Skeletal muscle satellite cell (primary cell): ENCODE results near the gene FHL2.

ENCODE experiments used
- H3K27me3 ChIP-seq: 2 replicates; pipeline ENCODE4 v1.7.0; 2013; ENCODE audit warnings: low read length; ENCODE audit not compliant: control insufficient read depth, insufficient read depth
- H3K36me3 ChIP-seq: 2 replicates; pipeline ENCODE4 v1.7.0; 2013; ENCODE audit warnings: mild to moderate bottlenecking, control low read depth, low read length; ENCODE audit not compliant: insufficient read depth
- H3K4me1 ChIP-seq: 2 replicates; pipeline ENCODE4 v1.7.0; 2013; ENCODE audit warnings: low read length; ENCODE audit not compliant: control insufficient read depth, insufficient read depth
- H3K4me2 ChIP-seq: 2 replicates; pipeline ENCODE4 v1.7.0; 2013; ENCODE audit warnings: mild to moderate bottlenecking, low read length
- H3K4me3 ChIP-seq: 2 replicates; pipeline ENCODE4 v1.7.0; 2013; ENCODE audit warnings: low read length
- H3K9ac ChIP-seq: 2 replicates; pipeline ENCODE4 v1.7.0; 2013; ENCODE audit warnings: mild to moderate bottlenecking, low read depth, low read length, moderate library complexity
- H3K9me3 ChIP-seq: replicated peaks from 2 replicates; pipeline ENCODE4 v1.7.0; 2013; ENCODE audit warnings: mild to moderate bottlenecking, control low read depth, low read length

Gene FHL2

GRCh38 chr2:105405291-105405690 lies 6.4 kb upstream of the FHL2 start:
- no peaks in the 10 kb centered on the region for H3K36me3 ChIP-seq
- peaks cover 51% of the 10 kb centered on the region for H3K4me1 ChIP-seq
- H3K9ac ChIP-seq = peak overlapping the region; percentile 83
- H3K4me2 ChIP-seq = peak overlapping the region; percentile 67
- H3K27me3 ChIP-seq = no peaks in the 10 kb centered on the region
- H3K9me3 ChIP-seq = no peaks in the 10 kb centered on the region
- H3K4me3 ChIP-seq = peak overlapping the region; percentile 29

GRCh38 chr2:105404736-105405135 lies 5.9 kb upstream of the FHL2 start:
- H3K4me3 ChIP-seq = peak overlapping the region; percentile 29
- no peaks in the 10 kb centered on the region for H3K9me3 ChIP-seq
- no peaks in the 10 kb centered on the region for H3K36me3 ChIP-seq
- H3K4me1 ChIP-seq = peaks cover 45% of the 10 kb centered on the region
- peak overlapping the region; percentile 67 for H3K4me2 ChIP-seq
- no peaks in the 10 kb centered on the region for H3K27me3 ChIP-seq
- H3K9ac ChIP-seq = peak overlapping the region; percentile 83

GRCh38 chr2:105403783-105404698 lies 5.2 kb upstream of the FHL2 start:
- Histone ChIP-seq H3K4me1 (peaks cover 46% of the 10 kb centered on the region), H3K9me3 (no peaks in the 10 kb centered on the region), H3K4me3 (peak overlapping the region; percentile 43), H3K4me2 (peak overlapping the region; percentile 67), H3K27me3 (no peaks in the 10 kb centered on the region), H3K36me3 (no peaks in the 10 kb centered on the region), H3K9ac (peak overlapping the region; percentile 85)

GRCh38 chr2:105403241-105403782 lies 4.5 kb upstream of the FHL2 start:
- Histone ChIP-seq H3K4me1 (peaks cover 47% of the 10 kb centered on the region), H3K36me3 (no peaks in the 10 kb centered on the region), H3K4me3 (peak overlapping the region; percentile 43), H3K27me3 (no peaks in the 10 kb centered on the region), H3K9me3 (no peaks in the 10 kb centered on the region), H3K4me2 (peak overlapping the region; percentile 67), H3K9ac (peak overlapping the region; percentile 85)

- Histone ChIP-seq H3K4me3 (peak overlapping the region; percentile 43), H3K9ac (peak overlapping the region; percentile 85), H3K4me2 (peak overlapping the region; percentile 67), H3K4me1 (peaks cover 47% of the 10 kb centered on the region), H3K9me3 (no peaks in the 10 kb centered on the region), H3K36me3 (peaks cover under 1% of the 10 kb centered on the region), H3K27me3 (no peaks in the 10 kb centered on the region)
These were observed 4.0 kb upstream of the FHL2 start for GRCh38 chr2:105402809-105403208.

GRCh38 chr2:105401867-105402266 lies 3.0 kb upstream of the FHL2 start:
- Histone ChIP-seq H3K9ac (no peak overlapping the region), H3K27me3 (no peaks in the 10 kb centered on the region), H3K9me3 (no peaks in the 10 kb centered on the region), H3K4me1 (peaks cover 47% of the 10 kb centered on the region), H3K4me3 (no peak overlapping the region), H3K36me3 (peaks cover 8% of the 10 kb centered on the region), H3K4me2 (no peak overlapping the region)

GRCh38 chr2:105400138-105400540 lies 1.3 kb upstream of the FHL2 start:
- Histone ChIP-seq H3K27me3 (no peaks in the 10 kb centered on the region), H3K9me3 (no peaks in the 10 kb centered on the region), H3K9ac (no peak overlapping the region), H3K4me1 (peaks cover 45% of the 10 kb centered on the region), H3K4me3 (no peak overlapping the region), H3K4me2 (no peak overlapping the region), H3K36me3 (peaks cover 22% of the 10 kb centered on the region)

GRCh38 chr2:105399207-105399861 lies 483 bp upstream of the FHL2 start:
- peaks cover 45% of the 10 kb centered on the region for H3K4me1 ChIP-seq
- no peaks in the 10 kb centered on the region for H3K9me3 ChIP-seq
- peak overlapping the region; percentile 99 for H3K4me3 ChIP-seq
- no peaks in the 10 kb centered on the region for H3K27me3 ChIP-seq
- H3K9ac ChIP-seq = peak overlapping the region; percentile 100
- peak overlapping the region; percentile 87 for H3K4me2 ChIP-seq
- peaks cover 30% of the 10 kb centered on the region for H3K36me3 ChIP-seq

GRCh38 chr2:105397953-105398335 lies 907 bp downstream of the FHL2 start:
- peak overlapping the region; percentile 99 for H3K4me3 ChIP-seq
- H3K4me1 ChIP-seq = peaks cover 46% of the 10 kb centered on the region
- no peaks in the 10 kb centered on the region for H3K27me3 ChIP-seq
- peaks cover 44% of the 10 kb centered on the region for H3K36me3 ChIP-seq
- H3K9ac ChIP-seq = peak overlapping the region; percentile 100
- H3K4me2 ChIP-seq = peak overlapping the region; percentile 87
- no peaks in the 10 kb centered on the region for H3K9me3 ChIP-seq

GRCh38 chr2:105397025-105397722 lies 1.7 kb downstream of the FHL2 start:
- peak overlapping the region; percentile 87 for H3K4me2 ChIP-seq
- H3K4me3 ChIP-seq = peak overlapping the region; percentile 99
- peaks cover 51% of the 10 kb centered on the region for H3K36me3 ChIP-seq
- no peaks in the 10 kb centered on the region for H3K27me3 ChIP-seq
- peak overlapping the region; percentile 100 for H3K9ac ChIP-seq
- H3K9me3 ChIP-seq = no peaks in the 10 kb centered on the region
- peaks cover 51% of the 10 kb centered on the region for H3K4me1 ChIP-seq
